ENCODE results near the gene FAM131A.
"Not testable (repeated sequence)": the region's sequence is repeated elsewhere in the genome, so short reads cannot be mapped to it uniquely, and the experiment has no call there.

The FAM131A gene

GRCh38 chr3:184317201-184317600, 20.2 kb upstream of the FAM131A start:
- no peak for DNase-seq

- peak; percentile 77 for DNase-seq
Observed at GRCh38 chr3:184320104-184320445, 17.3 kb upstream of the FAM131A start.

GRCh38 chr3:184321666-184322065, 15.7 kb upstream of the FAM131A start:
- DNase-seq: no peak

- no peak for DNase-seq
Observed at GRCh38 chr3:184322731-184323487, 14.5 kb upstream of the FAM131A start.

GRCh38 chr3:184323696-184324095, 13.7 kb upstream of the FAM131A start:
- DNase-seq: no peak

- no peak for DNase-seq
Observed at GRCh38 chr3:184325269-184325668, 12.1 kb upstream of the FAM131A start.

GRCh38 chr3:184325715-184326369, 11.6 kb upstream of the FAM131A start:
- no peak for DNase-seq

- no peak for DNase-seq
Observed at GRCh38 chr3:184327171-184327570, 10.2 kb upstream of the FAM131A start.

GRCh38 chr3:184328516-184328915, 8.9 kb upstream of the FAM131A start:
- no peak for DNase-seq

- no peak for DNase-seq
Observed at GRCh38 chr3:184332370-184333090, 4.9 kb upstream of the FAM131A start.

- no peak for DNase-seq
Observed at GRCh38 chr3:184333190-184333589, 4.2 kb upstream of the FAM131A start.

- DNase-seq: no peak
Observed at GRCh38 chr3:184333700-184334099, 3.7 kb upstream of the FAM131A start.

GRCh38 chr3:184334470-184335158, 2.8 kb upstream of the FAM131A start:
- peak; percentile 57 for DNase-seq

GRCh38 chr3:184335291-184335660, 2.1 kb upstream of the FAM131A start:
- DNase-seq: peak; percentile 72

- peak; percentile 87 for DNase-seq
Observed at GRCh38 chr3:184335661-184336546, 1.5 kb upstream of the FAM131A start.

GRCh38 chr3:184336547-184337398, 627 bp upstream of the FAM131A start:
- DNase-seq: peak; percentile 72

- no peak for DNase-seq
Observed at GRCh38 chr3:184337981-184338380, 581 bp downstream of the FAM131A start.

- no peak for DNase-seq
Observed at GRCh38 chr3:184338511-184338945, 1.1 kb downstream of the FAM131A start.

GRCh38 chr3:184339001-184339400, 1.6 kb downstream of the FAM131A start:
- no peak for DNase-seq

- not testable (repeated sequence) for DNase-seq
Observed at GRCh38 chr3:184339451-184340135, 2.2 kb downstream of the FAM131A start.

- peak; percentile 96 for DNase-seq
Observed at GRCh38 chr3:184341925-184342324, 4.5 kb downstream of the FAM131A start.

Measured in DMS53 (cell line).